Measurements from ENCODE around the gene LMNA.

GRCh38 chr1:156108664-156109241 lies 5.8 kb upstream of the LMNA start:
- TF ChIP-seq CTCF (conservative IDR thresholded peaks at IDR 0.05; ENCODE audit: low read depth, low read length) = no peak
- TF ChIP-seq EZH2 (IDR thresholded peaks at IDR 0.05; ENCODE audit: borderline replicate concordance, low read depth, low read length, poor library complexity, severe bottlenecking) = no peak

Measured in A673 (cell line).